HL-60 (cell line): ENCODE measurements around the gene DTX4.

Experiments
- DNase-seq, 2 experiments: peaks; one replicate each; pipeline ENCODE4 v3.0.0-alpha.2; 2010 to 2020; ENCODE audit warnings: low read depth in 1 of 2, low spot score in 1 of 2
- H3K27ac ChIP-seq: fragments of 250-450 bp; sonication (Bioruptor Pico); replicated peaks from 2 replicates; pipeline ENCODE4 v1.5.1; 2020; ENCODE audit warnings: mild to moderate bottlenecking, moderate library complexity
- H3K27me3 ChIP-seq: fragments of 250-450 bp; sonication (Bioruptor Pico); 2 replicates; pipeline ENCODE4 v1.5.1; 2021; ENCODE audit warnings: mild to moderate bottlenecking, moderate library complexity; ENCODE audit not compliant: insufficient read depth, poor library complexity, severe bottlenecking
- H3K4me3 ChIP-seq: replicated peaks from 2 replicates; pipeline ENCODE4 v1.5.1; 2011; ENCODE audit warnings: mild to moderate bottlenecking, control low read depth, low read length; ENCODE audit not compliant: insufficient read depth
- GABPA ChIP-seq: IDR thresholded peaks from 2 replicates; pipeline ENCODE4 v1.6.1; 2012; ENCODE audit warnings: low read depth
- POLR2AphosphoS5 ChIP-seq: IDR thresholded peaks from 2 replicates; pipeline ENCODE4 v1.6.1; 2012; ENCODE audit warnings: low read depth
- SPI1 ChIP-seq: IDR thresholded peaks from 2 replicates; pipeline ENCODE4 v1.6.1; 2012; ENCODE audit warnings: low read depth, mild to moderate bottlenecking, borderline replicate concordance
- TF ChIP-seq, protein P1 (sequence below): IDR thresholded peaks from 2 replicates; pipeline ENCODE4 v1.6.1; 2012; ENCODE audit warnings: low read depth; ENCODE audit not compliant: insufficient replicate concordance
- TF ChIP-seq, protein P2 (sequence below): IDR thresholded peaks from one replicate; pipeline ENCODE4 v1.5.1; 2011; ENCODE audit warnings: low read length, control low read depth, inconsistent platforms; ENCODE audit not compliant: insufficient read depth

The DTX4 gene

DNA sequence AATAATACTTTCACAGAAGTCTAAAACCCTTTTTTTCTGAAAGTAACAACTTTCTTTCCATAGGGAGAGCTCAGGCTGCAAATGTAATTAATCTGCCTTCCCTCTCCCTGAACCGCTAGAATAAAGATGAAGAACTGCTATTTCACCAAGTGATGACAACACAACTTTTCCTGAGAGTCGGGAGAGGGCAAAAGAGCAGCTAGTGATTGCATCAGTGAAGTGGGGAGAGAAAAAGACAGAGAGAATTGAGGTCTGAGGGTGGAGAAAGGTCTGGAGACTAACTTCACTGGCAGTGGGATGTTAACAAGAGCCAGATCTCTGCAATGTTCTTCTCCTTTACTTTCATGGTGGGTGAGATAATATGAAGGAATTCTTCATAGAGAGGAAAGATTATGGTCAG lies 51.7 kb downstream of the DTX4 start:
- Histone ChIP-seq H3K27me3 (no peaks in the 10 kb centered on the region), H3K27ac (peak overlapping the region; percentile 70), H3K4me3 (no peak overlapping the region)
- DNase-seq: peak; percentile 47 to 65
- TF ChIP-seq, protein P1, sequence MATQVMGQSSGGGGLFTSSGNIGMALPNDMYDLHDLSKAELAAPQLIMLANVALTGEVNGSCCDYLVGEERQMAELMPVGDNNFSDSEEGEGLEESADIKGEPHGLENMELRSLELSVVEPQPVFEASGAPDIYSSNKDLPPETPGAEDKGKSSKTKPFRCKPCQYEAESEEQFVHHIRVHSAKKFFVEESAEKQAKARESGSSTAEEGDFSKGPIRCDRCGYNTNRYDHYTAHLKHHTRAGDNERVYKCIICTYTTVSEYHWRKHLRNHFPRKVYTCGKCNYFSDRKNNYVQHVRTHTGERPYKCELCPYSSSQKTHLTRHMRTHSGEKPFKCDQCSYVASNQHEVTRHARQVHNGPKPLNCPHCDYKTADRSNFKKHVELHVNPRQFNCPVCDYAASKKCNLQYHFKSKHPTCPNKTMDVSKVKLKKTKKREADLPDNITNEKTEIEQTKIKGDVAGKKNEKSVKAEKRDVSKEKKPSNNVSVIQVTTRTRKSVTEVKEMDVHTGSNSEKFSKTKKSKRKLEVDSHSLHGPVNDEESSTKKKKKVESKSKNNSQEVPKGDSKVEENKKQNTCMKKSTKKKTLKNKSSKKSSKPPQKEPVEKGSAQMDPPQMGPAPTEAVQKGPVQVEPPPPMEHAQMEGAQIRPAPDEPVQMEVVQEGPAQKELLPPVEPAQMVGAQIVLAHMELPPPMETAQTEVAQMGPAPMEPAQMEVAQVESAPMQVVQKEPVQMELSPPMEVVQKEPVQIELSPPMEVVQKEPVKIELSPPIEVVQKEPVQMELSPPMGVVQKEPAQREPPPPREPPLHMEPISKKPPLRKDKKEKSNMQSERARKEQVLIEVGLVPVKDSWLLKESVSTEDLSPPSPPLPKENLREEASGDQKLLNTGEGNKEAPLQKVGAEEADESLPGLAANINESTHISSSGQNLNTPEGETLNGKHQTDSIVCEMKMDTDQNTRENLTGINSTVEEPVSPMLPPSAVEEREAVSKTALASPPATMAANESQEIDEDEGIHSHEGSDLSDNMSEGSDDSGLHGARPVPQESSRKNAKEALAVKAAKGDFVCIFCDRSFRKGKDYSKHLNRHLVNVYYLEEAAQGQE: no peak
- TF ChIP-seq POLR2AphosphoS5: no peak
- TF ChIP-seq GABPA: no peak
- TF ChIP-seq, protein P2, sequence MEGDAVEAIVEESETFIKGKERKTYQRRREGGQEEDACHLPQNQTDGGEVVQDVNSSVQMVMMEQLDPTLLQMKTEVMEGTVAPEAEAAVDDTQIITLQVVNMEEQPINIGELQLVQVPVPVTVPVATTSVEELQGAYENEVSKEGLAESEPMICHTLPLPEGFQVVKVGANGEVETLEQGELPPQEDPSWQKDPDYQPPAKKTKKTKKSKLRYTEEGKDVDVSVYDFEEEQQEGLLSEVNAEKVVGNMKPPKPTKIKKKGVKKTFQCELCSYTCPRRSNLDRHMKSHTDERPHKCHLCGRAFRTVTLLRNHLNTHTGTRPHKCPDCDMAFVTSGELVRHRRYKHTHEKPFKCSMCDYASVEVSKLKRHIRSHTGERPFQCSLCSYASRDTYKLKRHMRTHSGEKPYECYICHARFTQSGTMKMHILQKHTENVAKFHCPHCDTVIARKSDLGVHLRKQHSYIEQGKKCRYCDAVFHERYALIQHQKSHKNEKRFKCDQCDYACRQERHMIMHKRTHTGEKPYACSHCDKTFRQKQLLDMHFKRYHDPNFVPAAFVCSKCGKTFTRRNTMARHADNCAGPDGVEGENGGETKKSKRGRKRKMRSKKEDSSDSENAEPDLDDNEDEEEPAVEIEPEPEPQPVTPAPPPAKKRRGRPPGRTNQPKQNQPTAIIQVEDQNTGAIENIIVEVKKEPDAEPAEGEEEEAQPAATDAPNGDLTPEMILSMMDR: no peak

DNA sequence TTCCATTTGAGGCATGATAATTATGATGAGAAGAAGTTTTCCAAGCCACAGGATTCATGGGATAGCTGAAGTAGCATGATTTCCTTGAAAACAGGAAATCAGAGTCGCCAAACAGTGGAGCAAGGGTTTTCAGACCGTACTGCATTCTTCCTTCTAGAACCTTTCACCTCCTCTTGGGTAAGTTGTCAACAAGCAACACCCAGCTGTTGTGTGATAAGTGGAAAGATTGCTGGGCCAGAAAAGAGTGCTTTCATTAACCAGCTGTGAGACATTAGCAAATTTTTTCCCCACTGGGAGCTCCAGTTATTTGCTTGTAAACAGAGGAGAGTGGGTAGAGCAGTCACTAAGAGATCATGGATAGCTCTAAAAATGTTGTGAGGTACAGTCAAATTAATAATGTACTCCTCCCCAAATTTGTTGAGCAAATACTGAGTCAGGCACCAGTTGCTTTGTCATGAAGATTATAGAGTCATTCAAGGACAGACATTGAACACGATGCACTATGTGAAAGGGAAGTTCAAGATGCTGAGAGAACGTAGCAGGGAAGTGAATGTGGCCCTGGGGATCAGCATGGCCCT lies 52.5 kb downstream of the DTX4 start:
- Histone ChIP-seq H3K27me3 (no peaks in the 10 kb centered on the region), H3K4me3 (no peak overlapping the region), H3K27ac (peak overlapping the region; percentile 70)
- peak; percentile 55; the same call in 1 of the 2 replicates for TF ChIP-seq SPI1
- TF ChIP-seq, protein P2: no peak
- DNase-seq: peak; percentile 36 to 73

DNA sequence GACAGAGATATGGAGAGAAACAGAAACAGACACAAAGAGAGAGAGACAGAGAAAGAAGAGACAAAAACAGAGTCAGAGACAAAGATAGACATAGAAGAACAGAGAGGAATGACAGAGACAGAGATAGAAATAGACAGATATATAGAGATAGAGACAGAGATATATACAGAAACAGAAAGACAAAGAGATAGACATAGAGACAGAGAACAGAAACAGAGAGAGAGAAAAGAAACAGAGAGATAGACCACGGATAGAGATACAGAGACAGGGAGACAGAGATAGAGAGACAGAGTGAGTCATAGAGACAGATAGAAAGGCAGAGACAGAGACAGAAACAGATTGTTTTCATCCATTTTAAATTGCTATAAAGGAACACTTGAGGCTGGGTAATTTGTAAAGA lies 53.1 kb downstream of the DTX4 start:
- Histone ChIP-seq H3K27ac (peak overlapping the region; percentile 70; the same call in 1 of the 2 replicates), H3K27me3 (no peaks in the 10 kb centered on the region), H3K4me3 (no peak overlapping the region)
- DNase-seq: no peak
- TF ChIP-seq, protein P1: no peak
- no peak for TF ChIP-seq SPI1
- TF ChIP-seq, protein P2: no peak
- TF ChIP-seq POLR2AphosphoS5: no peak
- no peak for TF ChIP-seq GABPA

DNA sequence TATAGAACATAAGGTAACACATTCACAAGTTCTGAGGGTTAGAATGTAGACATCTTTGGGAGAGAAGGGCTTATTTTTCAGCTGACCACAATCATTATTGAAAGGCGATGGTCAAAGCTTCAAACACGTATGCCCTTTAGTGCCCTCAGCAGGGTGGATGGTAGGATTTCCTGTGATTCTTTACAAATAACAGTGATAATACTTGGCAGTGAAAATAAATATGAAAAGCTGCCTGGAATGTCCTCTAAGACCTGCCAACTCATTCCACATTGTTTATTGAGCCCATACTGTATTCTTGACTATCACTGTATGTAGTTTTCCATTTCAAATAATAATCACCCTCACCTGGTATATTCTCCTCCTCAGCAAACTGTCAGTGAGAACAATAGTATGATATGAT lies 54.5 kb downstream of the DTX4 start:
- Histone ChIP-seq H3K27me3 (no peaks in the 10 kb centered on the region), H3K27ac (no peak overlapping the region), H3K4me3 (no peak overlapping the region)
- TF ChIP-seq GABPA (no peak), SPI1 (no peak), POLR2AphosphoS5 (no peak)
- TF ChIP-seq, protein P1: no peak
- TF ChIP-seq, protein P2: no peak
- DNase-seq: no peak
